ENCODE measurements around the gene NR4A3. TPM values are rescaled to one million over a fixed set of nuclear protein-coding genes. Genes with fewer than 3 reads are reported as not detected.

Gene NR4A3
- total and polyA plus RNA-seq, 2 of the 13 experiments (the other 11 are each of a cell fraction or from before 2014, with no cell fraction given): 0.02 to 0.09 TPM

- TF ChIP-seq RERE (CRISPR knock-in tag; IDR thresholded peaks at IDR 0.05; ENCODE audit: low read depth) (no peak), ZNF639 (CRISPR knock-in tag; conservative IDR thresholded peaks at IDR 0.05) (0 out of 2 replicates have a peak, but pooled peaks have one; percentile 79), ARNTL (CRISPR knock-in tag; IDR thresholded peaks at IDR 0.05) (no peak), JUN (CRISPR knock-in tag; IDR thresholded peaks at IDR 0.05) (no peak), GMEB2 (CRISPR knock-in tag; IDR thresholded peaks at IDR 0.05; ENCODE audit: low read depth) (no peak; the same call in 1 of the 2 replicates), U2AF2 (IDR thresholded peaks at IDR 0.05; ENCODE audit: low read depth, low read length) (no peak), ATF4 (CRISPR knock-in tag; IDR thresholded peaks at IDR 0.05) (no peak), GATAD2A (CRISPR knock-in tag; IDR thresholded peaks at IDR 0.05) (0 out of 2 replicates have a peak, but pooled peaks have one; percentile 35), MTA1 (CRISPR knock-in tag; IDR thresholded peaks at IDR 0.05; ENCODE audit: borderline replicate concordance) (0 out of 2 replicates have a peak, but pooled peaks have one; percentile 32), XRCC5 (optimal IDR thresholded peaks at IDR 0.05; ENCODE audit: low read length) (peak; percentile 70), PAX8 (CRISPR knock-in tag; IDR thresholded peaks at IDR 0.05; ENCODE audit: borderline replicate concordance) (no peak), ZNF609 (CRISPR knock-in tag; IDR thresholded peaks at IDR 0.05; ENCODE audit: borderline replicate concordance) (no peak), NAIF1 (CRISPR knock-in tag; IDR thresholded peaks at IDR 0.05; ENCODE audit: borderline replicate concordance) (no peak), MLLT10 (CRISPR knock-in tag; IDR thresholded peaks at IDR 0.05) (no peak)
Measured at GRCh38 chr9:99819123-99819855, 2.4 kb upstream of the NR4A3 start (continued).

Data from HepG2 (cell line).